GM12872 (cell line): ENCODE measurements around the gene MAML3.

Experiments
- CTCF ChIP-seq: IDR thresholded peaks from 3 replicates; pipeline ENCODE4 v1.5.1; 2011; ENCODE audit warnings: low read depth, mild to moderate bottlenecking, low read length, moderate library complexity; ENCODE audit not compliant: insufficient read depth

Gene MAML3

GRCh38 chr4:139745111-139745639 is 408.8 kb downstream of the MAML3 start:
- TF ChIP-seq CTCF: no peak

- TF ChIP-seq CTCF: no peak
Observed at GRCh38 chr4:139744232-139744631, 409.8 kb downstream of the MAML3 start.

GRCh38 chr4:139743027-139743426 is 411.0 kb downstream of the MAML3 start:
- no peak for TF ChIP-seq CTCF

GRCh38 chr4:139740531-139741041 is 413.4 kb downstream of the MAML3 start:
- TF ChIP-seq CTCF: no peak

- no peak for TF ChIP-seq CTCF
Observed at GRCh38 chr4:139740121-139740520, 413.9 kb downstream of the MAML3 start.

- no peak for TF ChIP-seq CTCF
Observed at GRCh38 chr4:139738846-139739613, 415.0 kb downstream of the MAML3 start.

GRCh38 chr4:139736661-139737060 is 417.3 kb downstream of the MAML3 start:
- no peak for TF ChIP-seq CTCF
